Neural progenitor cell (in vitro differentiated cells): ENCODE results near the gene TMIGD3. TPM values are rescaled to one million over a fixed set of nuclear protein-coding genes. Genes with fewer than 3 reads are reported as not detected.

Source experiments
- DNase-seq: peaks from one replicate; pipeline ENCODE4 v3.0.0-alpha.2; 2016; ENCODE audit warnings: low spot score
- H2AFZ ChIP-seq: fragments of 200-600 bp; sonication (generic); replicated peaks from 2 replicates; pipeline ENCODE4 v1.6.1; 2016; ENCODE audit warnings: antibody characterized with exemption
- H3F3A ChIP-seq: fragments of 200-600 bp; sonication (generic); 2 replicates; pipeline ENCODE4 v1.6.1; 2016; ENCODE audit warnings: antibody characterized with exemption, low read depth
- H3K27ac ChIP-seq: fragments of 200-600 bp; sonication (generic); 2 replicates; pipeline ENCODE4 v1.5.1; 2016; ENCODE audit warnings: mild to moderate bottlenecking
- H3K27me3 ChIP-seq: fragments of 200-600 bp; sonication (generic); 2 replicates; pipeline ENCODE4 v1.6.1; 2016; ENCODE audit warnings: mild to moderate bottlenecking, moderate library complexity
- H3K36me3 ChIP-seq: fragments of 200-600 bp; sonication (generic); 2 replicates; pipeline ENCODE4 v1.5.1; 2016
- H3K4me1 ChIP-seq: fragments of 200-600 bp; sonication (generic); 2 replicates; pipeline ENCODE4 v1.6.1; 2016; ENCODE audit warnings: mixed run types
- H3K4me2 ChIP-seq: fragments of 200-600 bp; sonication (generic); 2 replicates; pipeline ENCODE4 v1.6.1; 2016
- H3K4me3 ChIP-seq: fragments of 200-600 bp; sonication (generic); 2 replicates; pipeline ENCODE4 v1.5.1; 2016
- H3K79me2 ChIP-seq: fragments of 200-600 bp; sonication (generic); 2 replicates; pipeline ENCODE4 v1.6.1; 2016; ENCODE audit warnings: low read depth
- H3K9ac ChIP-seq: fragments of 200-600 bp; sonication (generic); 2 replicates; pipeline ENCODE4 v1.6.1; 2016
- H3K9me3 ChIP-seq: fragments of 200-600 bp; sonication (generic); 2 replicates; pipeline ENCODE4 v1.5.1; 2016; ENCODE audit warnings: low read depth
- H4K20me1 ChIP-seq: fragments of 200-600 bp; sonication (generic); 2 replicates; pipeline ENCODE4 v1.6.1; 2016; ENCODE audit warnings: low read depth
- H3K27ac Mint-ChIP-seq: 3 replicates; pipeline ENCODE4 v1.8.0; 2021; ENCODE audit warnings: mixed read lengths
- H3K27me3 Mint-ChIP-seq: 2 replicates; pipeline ENCODE4 v1.8.0; 2022; ENCODE audit warnings: low read depth, mild to moderate bottlenecking, inconsistent platforms, moderate library complexity, mixed read lengths; ENCODE audit not compliant: insufficient read depth
- H3K36me3 Mint-ChIP-seq: 3 replicates; pipeline ENCODE4 v1.8.0; 2021; ENCODE audit warnings: mixed read lengths
- H3K4me1 Mint-ChIP-seq: 3 replicates; pipeline ENCODE4 v1.8.0; 2021; ENCODE audit warnings: mixed read lengths
- H3K4me3 Mint-ChIP-seq: 3 replicates; pipeline ENCODE4 v1.8.0; 2021; ENCODE audit warnings: mild to moderate bottlenecking, moderate library complexity, mixed read lengths
- H3K9me3 Mint-ChIP-seq: 3 replicates; pipeline ENCODE4 v1.8.0; 2020; ENCODE audit warnings: mixed read lengths
- EZH2 ChIP-seq: fragments of 200-600 bp; sonication (generic); IDR thresholded peaks from 2 replicates; pipeline ENCODE4 v1.6.1; 2017; ENCODE audit warnings: antibody characterized with exemption, mild to moderate bottlenecking, moderate library complexity
- EZH2phosphoT487 ChIP-seq: fragments of 200-600 bp; sonication (generic); IDR thresholded peaks from 2 replicates; pipeline ENCODE4 v1.6.1; 2017; ENCODE audit warnings: antibody characterized with exemption
- total RNA-seq: library from RNA; depleted of rRNA; stranded (reverse); fragments of >200 nt; gene quantifications from 2 replicates; pipeline ENCODE4 v1.2.3, GENCODE V29; 2015; ENCODE audit warnings: low replicate concordance
- TF ChIP-seq, protein P1 (sequence below): fragments of 200-600 bp; sonication (generic); IDR thresholded peaks from 2 replicates; pipeline ENCODE4 v1.5.1; 2017; ENCODE audit warnings: antibody characterized with exemption, mild to moderate bottlenecking

The TMIGD3 gene
- total RNA-seq, 1 donor from 2014 or later = not detected

DNA sequence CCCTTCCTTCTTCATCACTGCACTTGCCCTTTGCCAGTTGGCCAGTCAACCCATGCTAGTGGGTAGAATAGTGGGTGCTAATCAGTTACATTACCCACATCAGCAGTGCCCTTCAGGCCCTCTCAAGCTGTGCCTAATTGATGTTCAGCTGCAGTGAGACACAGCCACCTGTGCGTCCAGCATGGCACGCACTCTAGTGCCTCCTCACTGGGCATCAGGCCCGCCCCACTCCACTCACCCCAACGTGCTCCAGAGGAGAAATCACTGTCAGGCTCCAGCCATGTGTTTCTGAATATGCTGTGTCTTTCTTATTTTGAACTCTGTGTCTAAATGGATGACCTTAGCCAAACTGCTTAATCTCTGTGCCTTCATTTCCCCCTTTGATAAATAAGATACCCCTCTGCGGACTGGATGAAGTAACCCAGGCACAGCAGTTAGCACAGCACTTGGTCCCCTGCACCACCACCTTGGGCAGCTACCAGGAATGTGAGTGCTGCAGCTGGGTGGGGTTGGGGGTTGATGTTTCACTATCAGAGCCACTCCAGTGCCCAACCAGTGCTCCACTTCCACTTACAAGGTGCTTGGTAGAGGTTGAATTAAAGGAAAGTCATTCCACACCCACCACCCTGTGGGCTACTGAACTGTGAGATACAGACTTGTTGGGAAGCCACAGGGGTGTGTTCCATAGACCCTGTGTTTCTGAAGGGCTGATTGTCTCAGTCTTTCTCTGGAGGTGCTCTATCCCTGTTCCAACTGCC lies 8.9 kb upstream of the TMIGD3 start:
- Mint-ChIP-seq H3K9me3 (no peaks in the 10 kb centered on the region), H3K4me1 (peaks cover 13% of the 10 kb centered on the region), H3K27ac (no peak overlapping the region), H3K4me3 (no peak overlapping the region), H3K27me3 (peaks cover 4% of the 10 kb centered on the region), H3K36me3 (no peaks in the 10 kb centered on the region)
- Histone ChIP-seq H3F3A (peaks cover 5% of the 10 kb centered on the region), H3K9me3 (no peaks in the 10 kb centered on the region), H3K9ac (no peak overlapping the region), H3K36me3 (no peaks in the 10 kb centered on the region), H3K4me1 (peaks cover 3% of the 10 kb centered on the region), H3K27me3 (no peaks in the 10 kb centered on the region), H3K27ac (no peak overlapping the region), H3K79me2 (no peaks in the 10 kb centered on the region), H3K4me3 (no peak overlapping the region), H3K4me2 (no peak overlapping the region), H2AFZ (no peak overlapping the region), H4K20me1 (no peaks in the 10 kb centered on the region)
- no peak for TF ChIP-seq EZH2phosphoT487
- TF ChIP-seq EZH2 = no peak
- TF ChIP-seq, protein P1, sequence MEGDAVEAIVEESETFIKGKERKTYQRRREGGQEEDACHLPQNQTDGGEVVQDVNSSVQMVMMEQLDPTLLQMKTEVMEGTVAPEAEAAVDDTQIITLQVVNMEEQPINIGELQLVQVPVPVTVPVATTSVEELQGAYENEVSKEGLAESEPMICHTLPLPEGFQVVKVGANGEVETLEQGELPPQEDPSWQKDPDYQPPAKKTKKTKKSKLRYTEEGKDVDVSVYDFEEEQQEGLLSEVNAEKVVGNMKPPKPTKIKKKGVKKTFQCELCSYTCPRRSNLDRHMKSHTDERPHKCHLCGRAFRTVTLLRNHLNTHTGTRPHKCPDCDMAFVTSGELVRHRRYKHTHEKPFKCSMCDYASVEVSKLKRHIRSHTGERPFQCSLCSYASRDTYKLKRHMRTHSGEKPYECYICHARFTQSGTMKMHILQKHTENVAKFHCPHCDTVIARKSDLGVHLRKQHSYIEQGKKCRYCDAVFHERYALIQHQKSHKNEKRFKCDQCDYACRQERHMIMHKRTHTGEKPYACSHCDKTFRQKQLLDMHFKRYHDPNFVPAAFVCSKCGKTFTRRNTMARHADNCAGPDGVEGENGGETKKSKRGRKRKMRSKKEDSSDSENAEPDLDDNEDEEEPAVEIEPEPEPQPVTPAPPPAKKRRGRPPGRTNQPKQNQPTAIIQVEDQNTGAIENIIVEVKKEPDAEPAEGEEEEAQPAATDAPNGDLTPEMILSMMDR = no peak
- no peak for DNase-seq

DNA sequence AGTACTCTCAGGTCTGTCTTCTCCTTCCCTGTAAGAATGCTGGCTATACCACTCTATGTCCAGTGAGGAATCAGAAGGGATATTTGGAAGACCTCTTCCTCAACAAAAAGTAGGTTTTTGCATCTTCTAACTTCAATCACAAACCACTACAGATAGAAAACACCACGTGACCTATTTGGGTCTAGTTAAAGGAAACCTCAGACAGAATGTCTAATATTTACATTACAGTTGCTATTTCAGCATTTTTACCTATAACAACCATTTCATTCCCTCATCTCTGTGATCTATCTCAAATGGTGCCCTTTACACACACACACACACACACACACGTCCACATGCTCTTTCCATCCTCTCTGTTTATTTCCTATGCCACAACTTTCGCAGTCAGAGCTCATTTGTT lies 7.9 kb upstream of the TMIGD3 start:
- H3K79me2 ChIP-seq = no peaks in the 10 kb centered on the region
- no peaks in the 10 kb centered on the region for H3K36me3 ChIP-seq
- no peak overlapping the region for H3K4me2 ChIP-seq
- Mint-ChIP-seq H3K27me3 (peaks cover 4% of the 10 kb centered on the region), H3K4me3 (no peak overlapping the region), H3K4me1 (peaks cover 14% of the 10 kb centered on the region), H3K9me3 (no peaks in the 10 kb centered on the region), H3K36me3 (no peaks in the 10 kb centered on the region), H3K27ac (no peak overlapping the region)
- peaks cover 5% of the 10 kb centered on the region for H3F3A ChIP-seq
- no peak overlapping the region for H3K4me3 ChIP-seq
- H2AFZ ChIP-seq = no peak overlapping the region
- H3K27me3 ChIP-seq = no peaks in the 10 kb centered on the region
- H4K20me1 ChIP-seq = no peaks in the 10 kb centered on the region
- H3K27ac ChIP-seq = no peak overlapping the region
- no peak for DNase-seq
- H3K9ac ChIP-seq = no peak overlapping the region
- TF ChIP-seq, protein P1 = no peak
- no peak for TF ChIP-seq EZH2
- TF ChIP-seq EZH2phosphoT487 = no peak
- peaks cover 5% of the 10 kb centered on the region for H3K4me1 ChIP-seq
- H3K9me3 ChIP-seq = no peaks in the 10 kb centered on the region

DNA sequence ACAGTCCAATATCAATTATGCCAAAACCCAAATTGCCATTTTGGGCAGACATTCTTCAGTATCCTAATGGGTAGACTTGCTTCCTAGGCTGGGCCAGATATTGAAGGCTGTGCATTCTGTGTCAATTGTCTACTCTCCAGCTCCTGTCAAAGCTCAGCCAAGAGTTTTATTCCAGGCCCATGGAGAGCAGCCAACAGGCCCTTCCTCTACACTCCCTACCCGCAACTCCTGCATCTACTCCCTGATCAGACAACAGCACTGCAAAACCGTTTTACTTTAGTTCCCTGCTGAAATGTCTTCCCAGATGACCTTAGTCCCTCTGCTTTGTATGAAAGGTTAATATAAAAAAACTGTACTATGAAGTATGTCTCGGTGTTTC lies 6.6 kb upstream of the TMIGD3 start:
- H3K4me3 ChIP-seq = no peak overlapping the region
- H3K9me3 ChIP-seq = no peaks in the 10 kb centered on the region
- H3K4me2 ChIP-seq = no peak overlapping the region
- H3K79me2 ChIP-seq = no peaks in the 10 kb centered on the region
- H3K27me3 Mint-ChIP-seq = peaks cover 4% of the 10 kb centered on the region
- H3K4me3 Mint-ChIP-seq = no peak overlapping the region
- H3K9me3 Mint-ChIP-seq = no peaks in the 10 kb centered on the region
- no peak for DNase-seq
- H3K27ac Mint-ChIP-seq = no peak overlapping the region
- no peaks in the 10 kb centered on the region for H3K27me3 ChIP-seq
- no peaks in the 10 kb centered on the region for H3K36me3 ChIP-seq
- H3K36me3 Mint-ChIP-seq = no peaks in the 10 kb centered on the region
- peaks cover 5% of the 10 kb centered on the region for H3F3A ChIP-seq
- peaks cover 5% of the 10 kb centered on the region for H3K4me1 ChIP-seq
- H3K4me1 Mint-ChIP-seq = peaks cover 14% of the 10 kb centered on the region
- H2AFZ ChIP-seq = no peak overlapping the region
- H4K20me1 ChIP-seq = no peaks in the 10 kb centered on the region
- TF ChIP-seq, protein P1 = no peak
- TF ChIP-seq EZH2 (no peak), EZH2phosphoT487 (no peak)
- no peak overlapping the region for H3K9ac ChIP-seq
- no peak overlapping the region for H3K27ac ChIP-seq
